GM18498 (cell line): ENCODE data around the gene RDH5.
A peak's percentile ranks its signal among the peaks of the same experiment; 100 is the strongest.

Experiments used
- ATAC-seq: cut with Tn5 transposase; IDR thresholded peaks from one replicate; pipeline ENCODE4 v1.9.1; 2021; ENCODE audit warnings: mild to moderate bottlenecking, moderate library complexity; ENCODE audit not compliant: unreplicated experiment

RDH5 gene

DNA sequence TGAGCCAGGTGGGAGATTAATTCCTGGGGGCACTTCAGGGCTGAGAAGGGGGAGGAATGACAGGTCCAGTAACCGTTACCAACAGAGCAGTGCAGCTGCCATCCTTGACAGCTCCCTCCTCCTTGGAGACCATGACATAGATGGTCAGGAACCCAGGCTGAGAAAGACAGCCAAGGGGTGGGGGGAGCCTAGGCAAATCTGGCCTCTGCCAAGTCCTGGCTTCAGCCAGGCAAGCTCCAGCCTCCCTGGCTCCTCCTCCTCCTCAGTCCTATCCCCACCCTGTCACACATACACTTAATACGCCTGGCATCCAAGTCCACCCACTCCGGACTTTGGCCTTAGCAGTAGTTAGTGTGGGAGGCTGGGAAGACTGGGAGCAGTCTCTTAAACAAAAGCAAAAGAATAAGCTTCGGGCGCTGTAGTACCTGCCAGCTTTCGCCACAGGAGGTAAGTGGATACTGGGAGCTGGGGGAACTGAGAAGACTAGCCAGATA, at the start of gene RDH5:
Gene RDH5 (plus strand): TSS at position 323 of the 494 bp plus-strand sequence. CDS start 792 bp downstream, outside the sequence.
- no peak for ATAC-seq

DNA sequence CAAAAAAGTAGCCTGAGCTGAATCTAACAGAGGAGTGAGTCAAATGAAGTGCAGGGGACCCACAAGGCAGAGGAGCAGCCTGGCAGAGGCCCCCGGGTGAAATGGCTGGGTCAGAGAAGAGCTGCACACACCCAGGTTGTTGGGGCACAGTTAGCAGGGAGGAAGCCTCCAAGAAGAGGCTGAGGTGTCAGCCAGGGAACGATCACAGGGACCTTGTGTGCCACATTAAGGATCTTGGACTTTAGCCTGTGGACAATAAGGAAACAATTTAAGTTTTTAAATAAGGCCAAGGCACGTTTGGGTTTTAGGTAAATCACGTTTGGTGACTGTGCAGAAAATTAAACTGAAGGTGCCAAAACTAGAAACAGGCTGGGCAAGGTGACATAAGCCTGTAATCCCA, 48.4 kb upstream of the RDH5 start:
- ATAC-seq: no peak

DNA sequence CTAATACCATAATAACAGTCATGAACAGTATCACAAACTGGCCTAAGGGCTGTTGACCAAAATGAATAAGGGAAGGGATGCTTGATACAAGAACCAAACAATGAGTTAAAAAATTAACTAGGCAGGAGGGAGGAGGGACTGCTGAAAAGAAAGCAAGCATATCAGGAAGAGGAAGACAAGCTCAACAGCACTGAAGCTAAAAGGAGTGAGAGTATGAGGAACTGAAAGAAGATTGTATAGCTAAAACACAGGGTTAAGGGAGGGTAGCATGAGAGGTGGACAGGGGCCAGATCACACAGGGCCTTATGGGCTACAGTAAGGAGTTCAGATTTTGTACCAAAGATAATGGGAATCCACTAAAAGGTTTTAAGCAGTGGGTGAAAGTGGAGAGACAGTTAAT, 46.6 kb upstream of the RDH5 start:
- peak; percentile 99 for ATAC-seq

GRCh38 chr12:55675666-55676065, 44.5 kb upstream of the RDH5 start:
- ATAC-seq: no peak

GRCh38 chr12:55676707-55677106, 43.5 kb upstream of the RDH5 start:
- ATAC-seq: no peak

DNA sequence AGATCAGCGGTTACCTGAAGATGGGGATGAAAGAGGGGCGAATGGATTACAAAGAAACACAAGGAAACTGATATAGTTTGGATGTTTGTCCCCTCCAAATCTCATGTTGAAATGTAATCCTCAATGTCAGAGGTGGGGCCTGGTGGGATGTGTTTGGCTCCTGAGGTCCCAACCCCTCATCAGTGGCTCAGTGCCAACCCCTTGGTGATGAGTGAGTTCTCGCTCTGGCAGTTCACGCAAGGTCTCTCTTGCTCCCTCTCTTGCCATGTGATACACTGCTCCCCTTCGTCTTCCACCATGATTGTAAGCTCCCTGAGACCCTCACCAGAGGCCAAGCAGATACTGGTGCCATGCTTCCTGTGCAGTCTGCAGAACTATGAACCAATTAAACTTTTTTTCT, 40.5 kb upstream of the RDH5 start:
- no peak for ATAC-seq

DNA sequence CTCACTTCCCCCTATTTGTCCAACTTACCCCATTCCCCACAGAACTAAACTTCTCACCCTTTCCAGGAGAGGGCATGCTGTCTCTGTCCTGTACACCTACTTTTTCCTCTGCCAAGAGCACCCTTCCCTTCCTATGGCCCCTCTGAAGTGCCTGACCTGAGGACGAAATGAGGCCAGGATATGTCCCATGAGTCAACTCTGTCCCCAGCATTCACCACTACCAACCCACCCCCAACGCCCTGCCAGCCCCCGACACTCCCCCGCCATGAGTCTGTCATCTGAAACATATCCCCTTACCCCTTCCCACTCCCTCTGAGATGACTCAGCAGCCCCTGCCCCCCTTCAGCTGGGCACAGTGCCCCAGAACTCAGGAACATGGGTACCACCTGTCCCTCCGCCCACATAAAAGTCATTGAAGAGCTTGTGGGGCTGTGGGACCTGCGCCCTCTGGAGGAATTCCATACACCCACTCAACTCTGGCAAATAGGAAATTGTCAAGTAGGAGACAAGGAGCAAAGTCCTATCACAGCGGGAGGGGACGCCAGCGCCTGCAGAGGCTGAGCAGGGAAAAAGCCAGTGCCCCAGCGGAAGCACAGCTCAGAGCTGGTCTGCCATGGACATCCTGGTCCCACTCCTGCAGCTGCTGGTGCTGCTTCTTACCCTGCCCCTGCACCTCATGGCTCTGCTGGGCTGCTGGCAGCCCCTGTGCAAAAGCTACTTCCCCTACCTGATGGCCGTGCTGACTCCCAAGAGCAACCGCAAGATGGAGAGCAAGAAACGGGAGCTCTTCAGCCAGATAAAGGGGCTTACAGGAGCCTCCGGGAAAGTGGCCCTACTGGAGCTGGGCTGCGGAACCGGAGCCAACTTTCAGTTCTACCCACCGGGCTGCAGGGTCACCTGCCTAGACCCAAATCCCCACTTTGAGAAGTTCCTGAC, 38.8 kb upstream of the RDH5 start:
- ATAC-seq: no peak

- no peak for ATAC-seq
Measured at GRCh38 chr12:55682087-55682796, 38.0 kb upstream of the RDH5 start.

DNA sequence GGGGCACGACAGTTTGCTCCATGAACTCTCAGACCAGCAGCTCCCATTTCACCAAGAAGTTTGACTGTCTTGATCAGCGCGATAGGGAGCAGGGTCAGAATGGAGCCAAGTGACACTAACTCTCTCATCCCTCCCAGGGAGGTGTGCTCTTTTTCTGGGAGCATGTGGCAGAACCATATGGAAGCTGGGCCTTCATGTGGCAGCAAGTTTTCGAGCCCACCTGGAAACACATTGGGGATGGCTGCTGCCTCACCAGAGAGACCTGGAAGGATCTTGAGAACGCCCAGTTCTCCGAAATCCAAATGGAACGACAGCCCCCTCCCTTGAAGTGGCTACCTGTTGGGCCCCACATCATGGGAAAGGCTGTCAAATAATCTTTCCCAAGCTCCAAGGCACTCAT, 36.5 kb upstream of the RDH5 start:
- no peak for ATAC-seq

GRCh38 chr12:55684761-55685370, 35.3 kb upstream of the RDH5 start:
- ATAC-seq: no peak

DNA sequence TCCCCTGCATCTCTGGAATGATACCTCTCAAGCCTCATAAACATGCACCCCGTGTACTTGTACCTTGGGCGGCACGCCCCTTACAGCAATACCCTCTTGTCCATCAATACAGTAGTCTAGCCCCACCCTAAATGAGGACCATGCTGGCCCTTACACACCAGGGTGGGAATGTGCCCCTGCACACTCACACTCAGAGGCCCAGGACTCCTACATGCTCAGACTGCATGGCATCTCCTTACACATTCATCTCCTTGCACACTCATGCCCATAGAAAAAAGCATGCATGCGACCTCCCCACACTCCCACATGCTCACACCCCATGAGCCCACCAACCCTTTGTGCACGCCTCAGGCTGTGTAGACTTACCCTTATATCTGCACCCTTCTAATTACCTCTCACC, 34.5 kb upstream of the RDH5 start:
- ATAC-seq: no peak

- ATAC-seq: no peak
Measured at GRCh38 chr12:55686366-55687010, 33.7 kb upstream of the RDH5 start.

DNA sequence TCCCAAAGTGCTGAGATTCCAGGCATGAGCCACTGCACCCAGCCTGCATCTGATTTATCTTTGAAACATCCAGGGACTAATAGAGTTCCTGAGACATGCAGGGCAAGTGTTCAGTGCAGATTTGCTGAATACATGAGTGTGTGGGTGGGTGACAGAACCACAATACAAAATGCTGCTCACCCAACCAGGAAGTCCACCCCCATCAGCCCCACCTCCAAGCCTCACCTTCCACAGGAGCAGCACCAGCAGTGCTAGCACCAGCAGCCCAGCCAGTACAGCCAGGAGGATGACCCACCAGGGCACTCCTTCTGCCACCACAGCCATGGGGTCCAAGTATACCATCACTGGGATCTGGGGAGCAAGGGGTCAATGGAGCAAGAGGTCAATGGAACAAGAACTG, 32.4 kb upstream of the RDH5 start:
- ATAC-seq: peak; percentile 78

DNA sequence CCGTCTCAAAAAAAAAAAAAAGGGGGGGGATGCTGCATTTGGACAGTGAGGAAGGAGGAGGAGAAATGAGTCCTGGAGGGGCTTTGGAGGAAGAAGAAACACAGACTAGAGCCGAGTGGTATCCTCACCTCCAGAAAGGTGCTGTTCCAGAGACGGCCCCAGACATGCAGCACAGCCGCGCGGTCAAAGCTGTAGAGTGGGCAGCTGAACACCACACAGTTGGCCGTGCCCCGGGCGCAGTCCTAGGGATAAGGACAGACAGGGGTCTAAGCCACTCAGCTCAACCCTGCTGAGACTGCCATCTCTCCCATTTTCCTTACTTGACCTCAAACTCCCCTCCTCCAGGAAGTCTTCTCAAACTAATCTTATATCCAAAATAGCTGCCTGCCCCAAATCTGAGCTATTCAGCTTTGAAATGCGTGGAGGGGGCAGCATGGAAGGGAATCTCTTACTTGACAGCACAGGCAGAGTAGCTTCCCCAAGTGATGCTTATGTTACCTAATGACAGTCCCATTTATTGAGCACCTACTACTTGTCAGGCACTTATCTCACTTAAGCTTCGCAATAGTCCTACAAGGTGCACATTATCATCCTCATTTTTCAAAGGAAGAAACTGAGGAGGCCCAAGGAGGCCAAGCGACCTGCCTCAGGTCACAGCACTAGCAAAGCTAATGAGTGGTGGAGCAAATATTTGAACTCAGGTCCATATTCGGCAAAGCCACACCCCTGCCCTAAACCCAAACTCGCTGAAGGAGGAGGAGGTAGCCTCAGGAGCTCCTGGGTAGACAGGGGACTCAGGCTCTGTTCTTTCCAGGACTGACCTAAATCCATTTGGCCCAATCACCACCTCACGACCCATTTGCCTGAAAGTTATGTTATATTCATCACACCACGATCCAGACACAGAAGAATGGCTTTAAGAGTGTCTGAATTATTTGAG, 31.2 kb upstream of the RDH5 start:
- ATAC-seq: no peak

GRCh38 chr12:55692631-55693322, 27.4 kb upstream of the RDH5 start:
- ATAC-seq: no peak

DNA sequence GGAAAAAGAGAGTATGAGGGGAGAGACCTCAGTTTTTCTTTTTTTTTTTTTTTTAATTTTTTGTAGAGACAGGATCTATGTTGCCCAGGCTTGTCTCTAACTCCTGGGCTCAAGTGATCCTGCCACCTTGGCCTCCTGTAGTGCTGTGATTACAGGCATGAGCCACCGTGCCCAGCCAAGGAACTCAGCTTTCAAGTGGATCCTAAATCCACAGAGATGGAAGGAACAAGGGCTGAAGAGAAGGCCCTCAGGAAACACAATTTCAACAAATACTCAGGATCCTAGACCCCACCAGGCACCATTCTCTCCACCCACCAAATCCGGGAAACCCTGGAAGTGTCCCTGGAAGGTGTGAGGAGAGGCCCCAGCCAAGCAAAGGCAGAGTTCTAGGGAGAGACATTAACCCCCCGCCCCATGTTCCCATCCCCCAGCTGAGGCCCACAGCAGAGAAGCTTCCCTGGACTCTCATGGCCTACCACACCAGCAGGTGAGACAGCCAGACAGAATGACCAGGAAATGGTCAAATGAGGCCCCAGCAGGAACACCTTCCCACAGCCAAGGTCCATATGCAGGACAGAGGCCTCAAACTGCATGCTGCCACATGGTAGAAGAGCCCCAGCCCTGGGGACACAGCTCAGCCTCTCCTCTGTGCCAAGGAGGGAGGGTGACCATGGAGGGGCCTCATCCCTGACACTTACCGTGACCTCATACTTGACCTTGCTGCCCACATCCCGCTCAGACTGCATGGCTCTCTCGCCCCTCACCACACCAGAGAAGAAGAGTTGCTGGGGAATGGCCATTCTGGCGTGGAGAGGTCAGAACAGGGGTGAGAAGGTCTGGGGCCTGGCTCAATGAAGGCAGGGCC, 26.6 kb upstream of the RDH5 start:
- no peak for ATAC-seq

- ATAC-seq: no peak
Measured at GRCh38 chr12:55694188-55694515, 26.0 kb upstream of the RDH5 start.

GRCh38 chr12:55694651-55695050, 25.5 kb upstream of the RDH5 start:
- no peak for ATAC-seq

DNA sequence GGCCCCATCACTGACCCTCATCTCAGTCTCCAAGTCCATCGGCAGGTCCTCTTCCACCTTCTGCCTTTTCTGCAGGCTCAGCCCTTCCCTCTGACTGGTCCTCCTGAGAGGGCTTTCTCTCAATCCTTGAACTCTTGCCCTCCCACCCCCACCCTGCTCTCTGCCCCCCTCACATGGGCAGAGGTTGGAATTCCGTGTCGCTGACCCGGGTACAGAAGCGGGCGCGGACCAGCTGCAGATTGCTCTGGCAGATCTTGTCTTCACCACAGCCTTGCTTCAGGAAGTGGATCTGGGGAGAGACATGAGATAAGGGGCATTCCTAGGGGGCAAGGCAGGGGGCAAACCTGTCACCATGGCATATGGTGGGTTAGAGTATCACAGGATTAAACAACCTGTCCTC, 24.8 kb upstream of the RDH5 start:
- ATAC-seq: no peak
